Left hindlimb (tissue), 1 donor: ENCODE data around the gene CMIP.
A peak's percentile ranks its signal among the peaks of the same experiment; 100 is the strongest.

Experiments
- DNase-seq: peaks from one replicate; pipeline ENCODE4 v3.0.0-alpha.2; 2018

The CMIP gene

DNA sequence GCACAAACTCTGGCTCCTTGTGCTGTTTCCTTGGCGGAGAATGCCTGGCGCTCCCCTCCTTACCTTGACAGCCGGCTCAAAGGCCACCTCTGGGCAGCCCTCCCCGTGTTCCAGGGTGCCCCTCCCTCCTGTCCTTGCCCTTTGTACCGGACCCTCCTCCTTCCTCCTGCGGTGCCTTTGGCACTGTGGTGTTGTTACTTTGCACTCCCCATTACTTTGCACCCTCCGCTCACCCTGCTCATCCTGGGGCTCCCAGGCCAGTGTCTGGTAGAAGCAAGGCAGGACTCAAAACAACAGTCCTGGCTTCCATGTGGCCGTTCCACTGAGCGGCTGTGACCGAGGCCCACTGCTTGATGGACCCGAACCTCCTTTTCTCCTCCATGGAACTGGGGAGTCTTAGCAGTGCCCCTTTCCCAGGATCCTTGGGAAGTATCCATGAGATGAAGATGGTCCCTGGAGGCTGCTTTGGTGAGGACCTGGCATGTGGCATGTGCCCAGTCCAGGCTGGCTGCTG, 147.8 kb downstream of the CMIP start:
- no peak for DNase-seq

DNA sequence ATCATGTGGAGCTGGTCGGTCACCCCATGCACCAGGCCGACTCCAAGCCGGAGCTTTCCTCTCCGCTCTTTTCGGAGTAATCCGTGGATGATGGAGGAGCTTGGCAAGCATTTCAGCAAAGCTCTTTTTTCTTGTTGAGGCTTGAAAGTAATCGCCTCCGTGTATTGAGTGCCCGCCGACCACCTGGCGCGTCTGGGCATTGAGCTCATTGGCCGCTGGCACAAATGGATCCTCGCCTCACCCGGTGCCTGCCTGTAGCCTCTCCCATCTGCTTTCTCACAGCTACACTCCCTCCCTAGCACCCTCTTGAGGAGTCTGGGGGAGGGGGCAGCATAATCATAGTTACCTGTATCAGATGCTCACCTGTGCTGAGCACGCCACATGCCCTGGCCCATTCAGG, 148.9 kb downstream of the CMIP start:
- no peak for DNase-seq

GRCh38 chr16:81595629-81596292, 151.2 kb downstream of the CMIP start:
- no peak for DNase-seq

DNA sequence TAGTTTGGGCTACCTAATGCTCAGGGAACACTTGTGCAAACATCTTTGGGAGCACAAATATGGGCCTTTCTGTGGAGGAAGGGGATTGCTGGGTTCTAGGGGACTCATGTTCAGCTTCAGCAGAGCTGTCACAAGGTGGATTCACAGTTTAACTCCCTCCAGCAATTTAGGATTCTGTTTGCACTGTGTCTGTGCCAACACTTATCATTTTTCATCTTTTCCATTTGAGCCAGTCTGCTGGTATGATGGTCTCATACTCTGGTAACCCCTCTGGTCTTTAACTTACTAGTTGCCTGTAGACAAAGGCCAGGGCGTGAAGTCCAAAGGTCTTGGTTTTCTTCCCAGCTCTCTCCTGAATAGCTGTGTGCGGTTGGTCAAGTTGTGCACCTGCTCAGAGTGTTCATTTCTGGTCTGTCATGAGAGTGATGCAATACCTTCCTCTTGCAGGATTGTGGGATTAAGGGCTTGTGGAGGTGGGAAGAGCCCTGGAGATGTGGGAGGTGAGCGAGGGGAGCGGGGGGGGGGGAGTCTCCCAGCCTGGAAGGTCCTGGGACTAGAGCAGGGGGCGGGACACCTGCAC, 152.6 kb downstream of the CMIP start:
- no peak for DNase-seq

DNA sequence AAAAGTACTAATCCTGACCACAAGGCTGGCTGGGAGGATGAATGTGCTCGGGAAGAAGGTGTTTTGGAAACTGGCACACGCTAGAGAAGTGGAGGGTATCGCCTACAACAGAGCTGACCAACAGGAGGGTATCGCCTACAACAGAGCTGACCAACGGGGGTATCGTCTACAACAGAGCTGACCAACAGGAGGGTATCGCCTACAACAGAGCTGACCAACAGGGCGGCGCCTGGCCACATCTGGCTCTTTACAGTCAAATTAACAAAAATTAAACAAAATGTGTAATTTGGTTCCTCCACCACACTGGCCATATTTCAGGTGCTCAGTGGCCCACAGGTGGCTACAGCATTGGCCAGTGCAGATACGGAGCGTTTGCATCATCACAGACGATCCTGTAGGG, 153.5 kb downstream of the CMIP start:
- DNase-seq, result no peak

- DNase-seq, result no peak
These were observed 154.6 kb downstream of the CMIP start for GRCh38 chr16:81599034-81599744.

DNA sequence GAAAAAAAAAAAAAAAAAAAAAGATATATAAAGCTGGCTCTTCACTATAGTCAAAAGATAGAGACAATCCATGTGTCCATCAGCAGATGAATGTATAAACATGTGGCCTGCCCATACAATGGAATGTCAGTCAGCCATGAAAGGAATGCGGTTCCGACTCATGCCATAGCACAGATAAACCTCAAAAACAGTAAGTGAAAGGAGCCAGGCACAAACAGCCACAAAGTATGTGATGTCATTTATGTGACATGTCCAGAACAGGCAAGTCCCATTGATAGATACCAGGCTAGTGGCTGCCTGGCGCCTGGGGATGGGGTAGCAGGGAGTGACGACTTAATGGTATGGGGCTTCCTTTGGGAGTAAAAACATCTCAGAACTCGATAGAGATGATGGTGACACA, 155.7 kb downstream of the CMIP start:
- no peak for DNase-seq

GRCh38 chr16:81601008-81601428, 156.4 kb downstream of the CMIP start:
- DNase-seq, result peak; percentile 78

- no peak for DNase-seq
These were observed 157.1 kb downstream of the CMIP start for GRCh38 chr16:81601601-81602255.

DNA sequence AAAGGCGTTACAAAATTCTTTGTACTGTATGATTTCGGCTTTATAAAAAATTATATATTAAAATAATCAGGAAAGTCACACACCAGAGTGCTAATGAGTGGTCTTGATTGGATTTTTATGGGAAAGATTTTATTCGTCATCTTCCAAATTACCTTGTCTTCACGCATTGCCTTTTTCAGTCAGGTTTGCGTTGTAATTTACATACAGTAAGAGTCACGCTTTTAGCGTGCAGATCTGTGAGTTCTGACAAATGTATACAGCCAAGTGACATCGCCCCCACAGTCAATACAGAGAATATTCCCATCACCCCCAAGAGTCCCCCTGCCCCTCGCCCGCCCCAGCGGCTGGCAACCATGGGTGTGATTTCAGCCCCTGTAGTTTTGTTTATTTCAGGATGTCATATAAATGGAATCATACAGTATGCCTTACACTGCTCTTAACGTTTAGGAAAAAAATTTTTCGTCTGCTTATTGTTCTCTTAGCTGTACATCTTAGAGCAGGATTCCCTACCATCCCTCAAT, 157.7 kb downstream of the CMIP start:
- DNase-seq, result no peak

GRCh38 chr16:81602792-81603191, 158.2 kb downstream of the CMIP start:
- no peak for DNase-seq

- no peak for DNase-seq
These were observed 160.4 kb downstream of the CMIP start for GRCh38 chr16:81604960-81605383.

GRCh38 chr16:81606039-81606438, 161.4 kb downstream of the CMIP start:
- DNase-seq, result no peak

DNA sequence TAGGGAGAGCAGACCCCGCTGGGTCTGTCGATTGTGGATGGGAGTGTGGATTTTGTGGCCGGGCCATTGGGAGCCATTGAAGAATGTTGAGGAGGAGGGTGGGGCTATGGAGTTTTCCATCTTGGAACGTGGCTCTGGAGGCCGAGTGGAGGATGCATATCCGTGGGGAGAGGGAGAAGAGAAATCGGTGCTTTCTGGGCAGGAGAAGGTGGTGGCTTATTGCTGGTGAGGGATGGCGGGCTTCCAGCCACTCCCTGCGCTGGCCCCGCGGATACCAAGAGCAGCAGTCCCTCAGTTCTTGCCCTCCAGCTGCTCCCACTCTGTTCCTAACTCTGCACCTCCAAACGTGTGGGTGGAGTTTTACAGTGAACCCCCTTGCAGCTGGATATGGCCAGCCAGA, 162.4 kb downstream of the CMIP start:
- DNase-seq, result no peak

DNA sequence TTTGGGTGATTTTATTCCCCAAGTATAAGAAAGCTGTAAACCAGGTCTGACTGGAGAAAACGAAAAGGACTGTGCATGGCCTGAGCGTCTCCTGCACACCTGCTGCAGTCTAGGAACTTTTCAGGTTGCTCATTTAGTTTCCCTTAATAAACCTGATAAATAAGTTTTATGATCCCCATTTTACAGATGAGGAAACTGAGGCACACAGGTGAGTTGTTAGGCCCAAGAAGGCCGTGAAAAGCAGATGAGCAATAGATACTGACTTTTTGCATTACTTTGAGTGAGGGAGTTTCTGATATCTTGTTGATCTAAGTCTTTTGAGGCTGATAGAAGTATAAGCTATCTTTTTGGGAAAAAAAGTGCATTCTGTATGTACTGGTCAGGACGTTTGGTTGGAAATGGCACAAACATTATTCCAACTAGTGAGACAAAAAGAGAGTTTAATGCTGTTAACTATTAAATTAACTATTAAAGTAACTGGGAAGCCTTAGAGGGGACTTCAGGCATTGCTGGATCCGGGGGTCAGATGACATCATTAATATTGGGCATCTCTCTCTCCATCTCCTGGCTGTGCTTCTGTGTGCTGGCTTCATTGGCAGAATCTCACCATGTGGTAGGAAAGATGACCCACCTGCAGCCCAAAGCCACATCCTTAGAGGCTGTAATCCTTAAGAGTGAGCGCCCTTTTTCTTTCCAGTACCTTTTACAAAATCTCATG, 163.4 kb downstream of the CMIP start:
- no peak for DNase-seq

GRCh38 chr16:81608523-81609209, 164.1 kb downstream of the CMIP start:
- no peak for DNase-seq

DNA sequence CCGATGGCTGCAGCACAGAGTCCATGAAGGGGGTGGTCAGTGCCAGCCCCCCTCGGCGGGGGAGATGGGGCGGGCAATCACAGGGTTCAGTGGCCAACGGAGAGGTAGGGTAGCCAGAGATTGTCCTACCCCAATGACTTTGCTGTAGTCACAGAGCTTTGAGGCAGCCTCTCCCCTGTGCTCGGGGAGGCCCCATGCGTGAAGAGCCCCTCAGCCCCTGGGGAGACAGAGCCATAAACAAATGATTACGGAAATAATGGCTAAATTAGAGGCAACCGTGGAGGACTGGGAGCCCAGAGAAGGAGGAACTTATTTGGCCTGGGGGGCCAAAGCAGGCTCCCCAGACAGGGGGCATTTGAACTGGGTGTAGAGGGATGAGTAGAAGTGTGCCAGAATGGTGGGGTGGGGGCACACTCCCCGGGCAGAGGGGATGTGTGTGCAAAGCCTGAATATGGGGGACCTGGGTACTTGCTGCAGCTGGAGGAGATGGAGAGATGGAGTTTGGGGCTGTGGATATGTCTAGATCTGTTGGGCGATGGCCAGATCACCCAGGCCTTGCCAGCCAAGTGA, 164.8 kb downstream of the CMIP start:
- no peak for DNase-seq

DNA sequence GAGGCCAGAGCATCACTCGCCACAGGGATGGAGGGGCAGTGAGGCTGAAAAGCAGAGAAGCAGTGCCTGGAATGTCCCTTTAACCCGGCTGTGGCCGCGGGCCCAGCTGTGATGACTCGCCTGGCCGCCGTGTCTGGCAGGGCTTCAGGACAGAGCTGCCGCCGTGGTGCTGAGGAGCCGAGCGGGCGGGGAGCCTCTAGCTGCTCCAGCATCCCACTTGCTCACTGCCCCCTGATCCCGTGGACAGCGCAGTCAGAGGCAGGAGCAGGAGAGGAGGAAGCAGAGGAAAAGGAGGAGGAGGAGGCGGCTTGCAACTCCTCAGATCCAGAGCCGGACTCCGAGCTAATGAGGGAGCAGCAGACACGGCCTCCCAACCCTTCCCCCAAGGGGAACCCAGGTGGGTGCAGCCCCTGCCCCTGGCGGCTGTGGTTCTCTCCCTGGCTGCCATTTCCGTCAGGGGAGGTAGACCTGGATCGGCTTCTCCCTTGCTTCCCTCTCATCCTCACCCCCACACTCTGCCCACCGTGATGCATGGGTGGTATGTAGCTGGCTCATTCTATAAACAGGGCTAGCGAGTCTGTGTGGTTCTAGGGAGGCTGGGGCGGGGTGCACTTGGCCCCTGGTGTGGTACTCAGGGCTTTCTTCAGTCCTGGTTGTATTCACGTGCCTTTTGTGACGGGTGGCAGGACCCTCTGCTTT, 165.7 kb downstream of the CMIP start:
- DNase-seq, result peak; percentile 89

DNA sequence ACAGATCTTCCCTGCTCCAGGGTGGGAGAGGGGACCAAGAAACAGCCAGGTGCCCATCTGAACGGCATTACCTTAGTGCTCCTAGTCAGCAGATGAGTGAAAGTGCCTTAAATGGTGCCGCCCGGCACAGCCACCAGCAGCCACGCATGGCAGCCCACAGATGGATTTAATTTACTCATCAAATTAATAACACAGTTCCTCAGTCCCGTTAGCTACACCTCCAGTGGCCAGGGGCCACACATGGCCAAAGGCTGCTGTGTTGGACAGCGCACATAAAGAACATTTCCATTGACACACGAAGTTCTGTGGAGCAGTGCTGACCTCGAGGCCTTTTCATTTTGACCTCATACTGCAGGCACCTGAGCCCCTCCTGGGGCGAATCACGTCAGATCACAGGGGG, 166.3 kb downstream of the CMIP start:
- DNase-seq, result no peak

DNA sequence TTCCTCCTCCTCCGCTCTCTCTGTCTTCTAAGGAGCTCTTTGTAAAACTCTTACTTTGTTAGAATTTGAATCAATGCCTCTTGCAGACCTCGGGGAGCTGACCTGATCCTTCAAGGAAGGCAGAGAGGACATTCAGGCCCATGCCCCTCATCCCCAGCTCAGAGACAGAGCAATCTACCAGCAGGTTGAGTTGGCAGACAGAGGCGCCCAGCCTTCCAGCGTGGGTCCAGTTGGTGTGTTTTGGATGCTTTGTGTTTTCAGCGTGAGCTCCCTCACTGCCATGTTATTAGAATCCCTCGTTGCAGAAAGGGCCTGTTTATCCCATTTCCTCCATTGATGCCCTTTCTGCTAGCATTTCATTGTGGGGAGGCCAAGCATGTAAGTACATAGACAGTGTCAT, 167.1 kb downstream of the CMIP start:
- DNase-seq, result no peak
